T-cell (primary cell): ENCODE measurements around the gene CYP26A1. TPM values are rescaled to one million over a fixed set of nuclear protein-coding genes. Genes with fewer than 3 reads are reported as not detected.

ENCODE experiments used
- ATAC-seq, 4 experiments: fragments of 200-7000 bp in 3 of 4; fragments of 150-1000 bp in 1 of 4; cut with Tn5 transposase; replicated peaks in 1 of 4; 1 replicate in 3 of 4; 2 replicates in 1 of 4; pipeline ENCODE4 v1.10.0; 2021; ENCODE audit warnings: moderate library complexity in 3 of 4, mild to moderate bottlenecking in 2 of 4, moderate number of reproducible peaks in 1 of 4
- CTCF ChIA-PET, 2 donors: fragments of 300-600 bp; sonication (Branson Sonifier 250); formaldehyde crosslinking; loops; one replicate each; lab custom pipeline; 2022; ENCODE audit warnings: antibody characterized with exemption in 2 of 2; lab: Charles Lee
- POLR2A ChIA-PET, 2 donors: fragments of 300-600 bp; sonication (Branson Sonifier 250); formaldehyde crosslinking; loops; one replicate each; lab custom pipeline; 2022; ENCODE audit warnings: antibody characterized with exemption in 2 of 2; lab: Charles Lee
- DNase-seq, 35 experiments: peaks; one replicate each; pipeline versions ENCODE4 v3.0.0 to v3.0.0-alpha.2; 2013 to 2023
- H3K27ac ChIP-seq: one replicate; pipeline ENCODE4 v1.5.1; 2013; ENCODE audit warnings: low read length
- H3K27me3 ChIP-seq, 2 experiments: replicated peaks in 1 of 2; 1 replicate in 1 of 2; 2 replicates in 1 of 2; pipeline versions ENCODE4 v1.6.1 to v1.7.0; 2013; ENCODE audit warnings: low read length in 1 of 2, mixed read lengths in 1 of 2; ENCODE audit not compliant: control insufficient read depth in 2 of 2, insufficient read depth in 2 of 2; ENCODE audit errors: extremely low read depth in 1 of 2
- H3K36me3 ChIP-seq, 2 donors: 1 replicate in 1 of 2; 2 replicates in 1 of 2; pipeline versions ENCODE4 v1.6.1 to v1.7.0; 2013; ENCODE audit warnings: low read length in 1 of 2; ENCODE audit not compliant: control insufficient read depth in 2 of 2, insufficient read depth in 1 of 2; ENCODE audit errors: extremely low read depth in 1 of 2
- H3K4me1 ChIP-seq, 2 experiments: 1 replicate in 1 of 2; 2 replicates in 1 of 2; pipeline versions ENCODE4 v1.6.1 to v1.7.0; 2013; ENCODE audit warnings: low read length in 2 of 2, mixed read lengths in 1 of 2; ENCODE audit not compliant: insufficient read depth in 2 of 2, control insufficient read depth in 1 of 2; ENCODE audit errors: extremely low read depth in 1 of 2
- H3K4me3 ChIP-seq, 2 donors: 1 replicate in 1 of 2; 2 replicates in 1 of 2; pipeline versions ENCODE4 v1.5.1 to v1.7.0; 2013; ENCODE audit warnings: mild to moderate bottlenecking in 2 of 2, low read length in 1 of 2, moderate library complexity in 1 of 2; ENCODE audit not compliant: control insufficient read depth in 1 of 2; ENCODE audit errors: extremely low read depth in 1 of 2
- H3K9me3 ChIP-seq: 2 replicates; pipeline ENCODE4 v1.7.0; 2013
- H3K27ac Mint-ChIP-seq, 2 donors: one replicate each; pipeline ENCODE4 v1.8.0; 2020 to 2021; ENCODE audit warnings: mild to moderate bottlenecking in 2 of 2, mixed read lengths in 2 of 2
- H3K27me3 Mint-ChIP-seq, 2 donors: one replicate each; pipeline ENCODE4 v1.8.0; 2021 to 2022; ENCODE audit warnings: mixed read lengths in 2 of 2
- H3K36me3 Mint-ChIP-seq: one replicate; pipeline ENCODE4 v1.8.0; 2021; ENCODE audit warnings: mixed read lengths
- H3K4me1 Mint-ChIP-seq, 3 donors: one replicate each; pipeline ENCODE4 v1.8.0; 2020 to 2022; ENCODE audit warnings: mixed read lengths in 3 of 3, mild to moderate bottlenecking in 1 of 3
- H3K4me3 Mint-ChIP-seq, 3 donors: one replicate each; pipeline ENCODE4 v1.8.0; 2020 to 2022; ENCODE audit warnings: mild to moderate bottlenecking in 3 of 3, mixed read lengths in 3 of 3, moderate library complexity in 3 of 3
- H3K9me3 Mint-ChIP-seq, 3 donors: one replicate each; pipeline ENCODE4 v1.8.0; 2020 to 2022; ENCODE audit warnings: mixed read lengths in 3 of 3
- WGBS: methylation state at CpG from one replicate; pipeline ENCODE4 v1.1.5; 2013; ENCODE audit warnings: missing lambda C conversion rate; ENCODE audit not compliant: insufficient coverage; 5-methylcytosine and 5-hydroxymethylcytosine counted together
- total RNA-seq, 35 experiments: library from RNA in 6 of 35; stranded (reverse) in 6 of 35; fragments of 120-200 nt in 1 of 35; gene quantifications; one replicate each; pipeline versions ENCODE4 v1.2.1 to v1.2.4 and lab custom pipeline; 2013 to 2026

CYP26A1 gene
- total RNA-seq, 5 donors from 2014 or later (not counting 1 experiment from before 2014, with no cell fraction given), result not detected

DNA sequence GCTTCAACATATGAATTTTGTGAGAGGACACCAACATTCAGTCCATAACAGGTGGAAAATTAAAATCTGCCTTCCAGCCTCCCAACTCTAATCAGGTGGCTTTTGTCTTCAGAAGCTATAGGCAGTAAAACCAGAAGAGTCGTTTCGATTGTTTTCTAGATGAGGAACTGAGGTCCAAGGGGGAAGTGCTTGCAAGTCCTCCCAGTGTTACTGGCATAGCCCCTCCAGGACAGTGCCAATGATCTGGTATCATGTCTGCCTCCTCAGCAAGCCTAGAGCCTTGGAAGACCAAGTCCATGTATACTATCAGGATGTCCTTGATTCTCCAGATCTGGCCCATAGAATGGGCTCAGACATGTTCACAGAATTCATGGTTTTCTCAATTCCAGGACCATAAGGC, 16.9 kb downstream of the CYP26A1 start:
- no peak overlapping the region for H3K27ac Mint-ChIP-seq
- POLR2A ChIA-PET, result no interaction called here
- no peak overlapping the region for H3K27ac ChIP-seq
- ATAC-seq (no peak), DNase-seq (no peak)
- no peaks in the 10 kb centered on the region for H3K4me1 ChIP-seq
- no peak overlapping the region for H3K4me3 Mint-ChIP-seq
- H3K9me3 Mint-ChIP-seq, result no peaks in the 10 kb centered on the region
- CTCF ChIA-PET, result no interaction called here
- no peaks in the 10 kb centered on the region for H3K36me3 ChIP-seq
- H3K4me3 ChIP-seq, result no peak overlapping the region
- H3K27me3 Mint-ChIP-seq, result peaks cover 5 to 20% of the 10 kb centered on the region in 2 donors
- H3K27me3 ChIP-seq, result peaks cover 0 to 7% of the 10 kb centered on the region in 2 experiments
- no peaks in the 10 kb centered on the region for H3K4me1 Mint-ChIP-seq
- H3K9me3 ChIP-seq, result no peaks in the 10 kb centered on the region
- 36% methylated on average over 2 of the region's 2 CpGs for WGBS
- H3K36me3 Mint-ChIP-seq, result no peaks in the 10 kb centered on the region

DNA sequence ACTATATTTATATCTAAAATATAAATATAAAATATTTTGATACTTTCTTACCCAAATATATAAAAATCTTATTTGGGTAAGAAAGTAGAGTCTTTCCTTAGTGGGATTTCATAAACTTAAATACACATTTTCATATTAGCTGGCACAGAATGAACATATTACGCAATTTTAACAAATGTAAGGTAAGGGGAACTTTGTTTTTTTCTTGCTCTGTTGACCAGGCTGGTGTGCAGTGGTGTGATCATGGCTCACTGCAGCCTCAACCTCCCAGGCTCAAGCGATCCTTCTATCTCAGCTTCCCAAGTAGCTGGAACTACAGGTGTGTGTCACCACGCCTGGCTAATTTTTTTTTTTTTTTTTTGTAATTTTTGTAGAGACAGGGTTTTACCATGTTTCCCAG, 18.3 kb downstream of the CYP26A1 start:
- Histone ChIP-seq H3K4me3 (no peak overlapping the region), H3K4me1 (no peaks in the 10 kb centered on the region), H3K36me3 (no peaks in the 10 kb centered on the region), H3K27me3 (peaks cover 0 to 5% of the 10 kb centered on the region in 2 experiments), H3K9me3 (no peaks in the 10 kb centered on the region), H3K27ac (no peak overlapping the region)
- no peaks in the 10 kb centered on the region for H3K9me3 Mint-ChIP-seq
- H3K4me1 Mint-ChIP-seq, result no peaks in the 10 kb centered on the region
- ChIA-PET CTCF (interaction anchor here in 1 of 2 donors (0.8 kb wide), 1 partner anchor 11 kb away, joined by 3 read pairs; no protein-coding TSS in a partner anchor), POLR2A (no interaction called here)
- no peak overlapping the region for H3K27ac Mint-ChIP-seq
- no peak for DNase-seq
- H3K4me3 Mint-ChIP-seq, result no peak overlapping the region
- no CpG with 5 or more reads among the region's 3 CpGs for WGBS
- peaks cover 5 to 17% of the 10 kb centered on the region in 2 donors for H3K27me3 Mint-ChIP-seq
- no peaks in the 10 kb centered on the region for H3K36me3 Mint-ChIP-seq
- no peak for ATAC-seq

GRCh38 chr10:93095225-93095624, 21.5 kb downstream of the CYP26A1 start:
- Histone ChIP-seq H3K4me3 (no peak overlapping the region), H3K27me3 (no peaks in the 10 kb centered on the region), H3K36me3 (no peaks in the 10 kb centered on the region), H3K4me1 (no peaks in the 10 kb centered on the region), H3K27ac (no peak overlapping the region), H3K9me3 (no peaks in the 10 kb centered on the region)
- Mint-ChIP-seq H3K36me3 (no peaks in the 10 kb centered on the region), H3K4me3 (no peak overlapping the region), H3K27ac (no peak overlapping the region), H3K9me3 (no peaks in the 10 kb centered on the region), H3K4me1 (no peaks in the 10 kb centered on the region), H3K27me3 (peaks cover 2 to 9% of the 10 kb centered on the region in 2 donors)
- DNase-seq (no peak), ATAC-seq (no peak)
- CTCF ChIA-PET, result no interaction called here
- 83% methylated on average over 1 of the region's 1 CpG for WGBS
- POLR2A ChIA-PET, result no interaction called here

- 39% methylated on average over 4 of the region's 5 CpGs for WGBS
- CTCF ChIA-PET, result no interaction called here
Measured at GRCh38 chr10:93096901-93097300, 23.2 kb downstream of the CYP26A1 start.

DNA sequence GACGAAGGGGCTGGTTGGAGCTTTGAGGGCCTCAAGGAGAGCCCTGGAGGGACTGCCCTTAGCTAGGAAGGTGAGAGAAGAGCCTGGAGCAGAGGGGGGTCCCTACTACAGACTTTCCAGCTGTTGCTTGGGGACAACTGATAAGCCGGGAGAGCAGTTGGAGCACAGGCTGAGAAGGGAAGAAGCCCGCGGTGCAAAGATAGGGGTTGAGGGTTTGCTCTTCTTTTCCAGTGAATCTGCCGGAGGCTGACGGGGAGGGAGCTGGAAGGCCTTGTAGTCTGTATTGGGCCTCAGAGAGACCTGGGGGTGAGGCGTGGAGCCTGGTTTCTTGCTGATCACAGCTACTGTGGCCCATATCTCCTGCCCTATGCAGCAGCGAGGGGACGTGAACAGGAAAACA, 23.7 kb downstream of the CYP26A1 start:
- ChIA-PET POLR2A (no interaction called here), CTCF (no interaction called here)
- peaks cover 0 to 9% of the 10 kb centered on the region in 2 donors for H3K27me3 Mint-ChIP-seq
- H3K4me1 Mint-ChIP-seq, result no peaks in the 10 kb centered on the region
- WGBS, result 92% methylated on average over 9 of the region's 9 CpGs
- Histone ChIP-seq H3K9me3 (no peaks in the 10 kb centered on the region), H3K4me3 (no peak overlapping the region), H3K27ac (no peak overlapping the region), H3K27me3 (no peaks in the 10 kb centered on the region), H3K36me3 (no peaks in the 10 kb centered on the region), H3K4me1 (no peaks in the 10 kb centered on the region)
- no peaks in the 10 kb centered on the region for H3K9me3 Mint-ChIP-seq
- H3K4me3 Mint-ChIP-seq, result no peak overlapping the region
- DNase-seq, result no peak
- H3K36me3 Mint-ChIP-seq, result no peaks in the 10 kb centered on the region
- no peak for ATAC-seq
- no peak overlapping the region for H3K27ac Mint-ChIP-seq

More at GRCh38 chr10:93096901-93097300, 23.2 kb downstream of the CYP26A1 start:
- no peak for ATAC-seq
- no peak for DNase-seq
- no peaks in the 10 kb centered on the region for H3K4me1 ChIP-seq
- H3K36me3 ChIP-seq, result no peaks in the 10 kb centered on the region
- POLR2A ChIA-PET, result no interaction called here
- no peaks in the 10 kb centered on the region for H3K27me3 ChIP-seq
- Mint-ChIP-seq H3K9me3 (no peaks in the 10 kb centered on the region), H3K27ac (no peak overlapping the region), H3K4me1 (no peaks in the 10 kb centered on the region), H3K36me3 (no peaks in the 10 kb centered on the region), H3K4me3 (no peak overlapping the region), H3K27me3 (peaks cover 0 to 9% of the 10 kb centered on the region in 2 donors)
- H3K27ac ChIP-seq, result no peak overlapping the region
- no peak overlapping the region for H3K4me3 ChIP-seq
- H3K9me3 ChIP-seq, result no peaks in the 10 kb centered on the region

DNA sequence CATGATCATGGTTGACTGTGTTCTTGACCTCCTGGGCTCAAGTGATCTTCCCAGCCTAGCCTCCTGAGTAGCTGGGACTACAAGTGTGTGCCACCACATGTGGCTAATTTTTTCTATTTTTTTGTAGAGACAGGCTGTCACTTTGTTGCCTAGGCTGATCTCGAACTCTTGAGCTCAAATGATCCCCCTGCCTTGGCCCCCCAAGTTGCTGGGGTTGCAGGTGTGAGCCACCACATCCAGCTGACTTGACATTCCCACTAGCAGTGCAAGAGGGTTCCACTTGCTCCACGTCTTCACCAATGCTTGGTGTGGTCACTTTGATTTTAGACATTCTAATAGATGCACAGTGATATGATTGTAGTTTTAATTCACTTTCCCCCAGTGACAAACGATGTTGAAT, 25.1 kb downstream of the CYP26A1 start:
- Histone ChIP-seq H3K27ac (no peak overlapping the region), H3K27me3 (no peaks in the 10 kb centered on the region), H3K36me3 (no peaks in the 10 kb centered on the region), H3K9me3 (no peaks in the 10 kb centered on the region), H3K4me3 (no peak overlapping the region), H3K4me1 (no peaks in the 10 kb centered on the region)
- no peak for ATAC-seq
- no peaks in the 10 kb centered on the region for H3K4me1 Mint-ChIP-seq
- H3K27me3 Mint-ChIP-seq, result peaks cover 1 to 2% of the 10 kb centered on the region in 2 donors
- 57% methylated on average over 1 of the region's 3 CpGs for WGBS
- no peak overlapping the region for H3K27ac Mint-ChIP-seq
- no peak for DNase-seq
- ChIA-PET CTCF (no interaction called here), POLR2A (no interaction called here)
- H3K4me3 Mint-ChIP-seq, result no peak overlapping the region
- no peaks in the 10 kb centered on the region for H3K36me3 Mint-ChIP-seq
- peaks cover 0 to 2% (median 0%) of the 10 kb centered on the region in 3 donors for H3K9me3 Mint-ChIP-seq

DNA sequence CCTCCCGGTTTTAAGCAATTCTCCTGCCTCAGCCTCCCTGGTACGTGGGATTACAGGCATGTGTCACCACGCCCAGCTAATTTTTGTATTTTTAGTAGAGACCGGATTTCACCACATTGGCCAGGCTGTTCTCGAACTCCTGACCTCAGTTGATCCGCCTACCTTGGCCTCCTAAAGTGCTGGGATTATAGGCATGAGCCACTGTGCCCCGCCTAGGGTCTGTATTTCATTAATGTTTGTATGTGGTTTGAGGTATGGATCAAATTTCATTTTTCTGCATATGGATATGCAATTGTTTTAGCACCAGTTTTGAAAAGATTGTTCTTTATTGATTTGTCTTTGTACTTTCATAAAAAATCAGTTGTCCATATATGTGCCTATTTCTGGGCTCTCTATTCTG, 26.0 kb downstream of the CYP26A1 start:
- ATAC-seq (no peak), DNase-seq (no peak)
- H3K36me3 ChIP-seq, result no peaks in the 10 kb centered on the region
- ChIA-PET POLR2A (no interaction called here), CTCF (interaction anchor here in 1 of 2 donors (1.5 kb wide), 1 partner anchor 16 kb away, joined by 3 read pairs; no protein-coding TSS in a partner anchor)
- Mint-ChIP-seq H3K9me3 (peaks cover 0 to 7% (median 2%) of the 10 kb centered on the region in 3 donors), H3K27ac (no peak overlapping the region), H3K36me3 (no peaks in the 10 kb centered on the region), H3K27me3 (peaks cover 0 to 1% of the 10 kb centered on the region in 2 donors), H3K4me3 (no peak overlapping the region), H3K4me1 (no peaks in the 10 kb centered on the region)
- no peak overlapping the region for H3K4me3 ChIP-seq
- H3K27ac ChIP-seq, result no peak overlapping the region
- no peaks in the 10 kb centered on the region for H3K4me1 ChIP-seq
- H3K9me3 ChIP-seq, result no peaks in the 10 kb centered on the region
- no peaks in the 10 kb centered on the region for H3K27me3 ChIP-seq
- WGBS, result 94% methylated on average over 7 of the region's 7 CpGs
